ENCODE results near the gene LRRC36. TPM values are rescaled to one million over a fixed set of nuclear protein-coding genes. Genes with fewer than 3 reads are reported as not detected.

LRRC36 gene
- total and polyA plus RNA-seq, 2 experiments from 2014 or later = 1.2 TPM; not detected in 1

DNA sequence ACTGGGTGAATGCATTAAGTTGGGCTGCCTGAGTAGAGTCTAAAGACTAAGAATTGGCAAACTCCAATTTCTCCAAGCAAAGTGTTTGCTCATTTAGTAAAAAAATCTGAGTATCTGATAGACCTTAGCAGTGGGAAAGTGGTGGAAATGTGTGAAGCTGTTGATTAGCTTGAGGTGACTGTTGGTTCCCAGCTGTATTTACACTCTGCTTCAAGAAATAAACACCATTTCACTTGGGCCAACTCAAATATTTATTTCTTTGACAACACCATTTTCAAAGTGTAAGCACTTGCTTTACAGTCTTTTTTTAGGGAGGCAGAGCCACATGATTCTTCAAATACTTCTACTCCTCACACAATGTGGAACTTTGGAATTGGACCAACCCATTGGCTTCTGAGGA, 8.8 kb upstream of the LRRC36 start (continued):
- TF ChIP-seq ZNF462 (CRISPR knock-in tag; IDR thresholded peaks at IDR 0.05) = no peak

- peak overlapping the region; percentile 87 for H3K4me2 ChIP-seq
- peak overlapping the region; percentile 65 for H3K4me3 ChIP-seq
- peaks cover 34% of the 10 kb centered on the region for H3K27me3 ChIP-seq (ENCODE audit: insufficient read depth)
- no peaks in the 10 kb centered on the region for H3K9me2 ChIP-seq (ENCODE audit: insufficient read depth)
- ATAC-seq = no peak
- Mint-ChIP-seq H3K36me3 (ENCODE audit: low read depth) (no peaks in the 10 kb centered on the region), H3K27ac (no peak overlapping the region), H3K4me1 (peaks cover 6% of the 10 kb centered on the region), H3K27me3 (ENCODE audit: insufficient read depth, low read depth, poor library complexity) (peaks cover 11% of the 10 kb centered on the region), H3K9me3 (no peaks in the 10 kb centered on the region; the same call in 2 of the 3 replicates), H3K4me3 (peak overlapping the region; percentile 77)
- H3K79me2 ChIP-seq (replicated peaks; ENCODE audit: insufficient read depth) = no peaks in the 10 kb centered on the region
- no peaks in the 10 kb centered on the region; the same call in 1 of the 2 replicates for H3K4me1 ChIP-seq (ENCODE audit: insufficient read depth)
- peak overlapping the region; percentile 100 for H2AFZ ChIP-seq
- H3K27ac ChIP-seq (ENCODE audit: low read depth) = no peak overlapping the region
- H3K36me3 ChIP-seq (ENCODE audit: insufficient read depth) = no peaks in the 10 kb centered on the region
- no peaks in the 10 kb centered on the region for H4K20me1 ChIP-seq (replicated peaks; ENCODE audit: insufficient read depth)
- H3F3A ChIP-seq (replicated peaks; ENCODE audit: low read depth) = no peaks in the 10 kb centered on the region; the same call in 1 of the 2 replicates
- no peak for DNase-seq (ENCODE audit: low spot score)
- TF ChIP-seq, protein P1, sequence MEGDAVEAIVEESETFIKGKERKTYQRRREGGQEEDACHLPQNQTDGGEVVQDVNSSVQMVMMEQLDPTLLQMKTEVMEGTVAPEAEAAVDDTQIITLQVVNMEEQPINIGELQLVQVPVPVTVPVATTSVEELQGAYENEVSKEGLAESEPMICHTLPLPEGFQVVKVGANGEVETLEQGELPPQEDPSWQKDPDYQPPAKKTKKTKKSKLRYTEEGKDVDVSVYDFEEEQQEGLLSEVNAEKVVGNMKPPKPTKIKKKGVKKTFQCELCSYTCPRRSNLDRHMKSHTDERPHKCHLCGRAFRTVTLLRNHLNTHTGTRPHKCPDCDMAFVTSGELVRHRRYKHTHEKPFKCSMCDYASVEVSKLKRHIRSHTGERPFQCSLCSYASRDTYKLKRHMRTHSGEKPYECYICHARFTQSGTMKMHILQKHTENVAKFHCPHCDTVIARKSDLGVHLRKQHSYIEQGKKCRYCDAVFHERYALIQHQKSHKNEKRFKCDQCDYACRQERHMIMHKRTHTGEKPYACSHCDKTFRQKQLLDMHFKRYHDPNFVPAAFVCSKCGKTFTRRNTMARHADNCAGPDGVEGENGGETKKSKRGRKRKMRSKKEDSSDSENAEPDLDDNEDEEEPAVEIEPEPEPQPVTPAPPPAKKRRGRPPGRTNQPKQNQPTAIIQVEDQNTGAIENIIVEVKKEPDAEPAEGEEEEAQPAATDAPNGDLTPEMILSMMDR (conservative IDR thresholded peaks at IDR 0.05; ENCODE audit: low read depth in 2 of 2) = no peak
- TF ChIP-seq EZH2phosphoT487 (IDR thresholded peaks at IDR 0.05; ENCODE audit: unreplicated experiment) (no peak), ZNF114 (CRISPR knock-in tag; IDR thresholded peaks at IDR 0.05) (no peak), ETS1 (IDR thresholded peaks at IDR 0.05) (no peak), ZNF331 (CRISPR knock-in tag; IDR thresholded peaks at IDR 0.05; ENCODE audit: low read depth) (no peak), STAT1 (IDR thresholded peaks at IDR 0.05; ENCODE audit: unreplicated experiment) (no peak), POLR2AphosphoS5 (IDR thresholded peaks at IDR 0.05; ENCODE audit: low read depth) (no peak), REST (IDR thresholded peaks at IDR 0.05; ENCODE audit: unreplicated experiment) (no peak), EZH2 (IDR thresholded peaks at IDR 0.05; ENCODE audit: low read depth, unreplicated experiment) (no peak), NANOG (IDR thresholded peaks at IDR 0.05; ENCODE audit: borderline replicate concordance) (no peak), JUNB (IDR thresholded peaks at IDR 0.05; ENCODE audit: unreplicated experiment) (no peak)
Measured at GRCh38 chr16:67326115-67326471, 522 bp upstream of the LRRC36 start.
